ENCODE measurements around the gene ARSB.

The ARSB gene

GRCh38 chr5:79022771-79023170 is 37.7 kb upstream of the ARSB start:
- H3K18ac ChIP-seq (ENCODE audit: low read length): no peak overlapping the region
- H3K27ac ChIP-seq (ENCODE audit: low read depth, low read length): no peak overlapping the region
- DNase-seq: no peak
- no peak overlapping the region for H2BK12ac ChIP-seq (ENCODE audit: low read length)
- no peak overlapping the region for H4K12ac ChIP-seq (ENCODE audit: low read depth, low read length)
- no peak overlapping the region for H4K91ac ChIP-seq (ENCODE audit: low read depth, low read length)
- H3K4ac ChIP-seq (ENCODE audit: low read depth, low read length): no peak overlapping the region
- H3K79me1 ChIP-seq (ENCODE audit: low read length): no peaks in the 10 kb centered on the region
- no CpG with 5 or more reads among the region's 2 CpGs for WGBS (ENCODE audit: extremely low coverage, insufficient coverage, insufficient read length)
- no peaks in the 10 kb centered on the region for H3K36me3 ChIP-seq (ENCODE audit: control insufficient read depth in 1 of 2, insufficient read depth in 2 of 2, low read length in 2 of 2)
- H3K79me2 ChIP-seq (ENCODE audit: control insufficient read depth, insufficient read depth, low read length, poor library complexity): no peaks in the 10 kb centered on the region
- no peak overlapping the region for H3K23ac ChIP-seq (ENCODE audit: low read length)
- no peak overlapping the region for H3K4me2 ChIP-seq (ENCODE audit: low read length)
- no peaks in the 10 kb centered on the region for H3K9me3 ChIP-seq (ENCODE audit: insufficient read depth, low read depth, low read length)
- H2BK5ac ChIP-seq (ENCODE audit: low read depth, low read length, poor library complexity): no peak overlapping the region
- H3K4me3 ChIP-seq (ENCODE audit: low read depth, low read length): no peak overlapping the region
- no peak overlapping the region for H3K9ac ChIP-seq (ENCODE audit: low read length)
- no peak overlapping the region for H3K14ac ChIP-seq (ENCODE audit: low read length)
- no peak overlapping the region for H2BK120ac ChIP-seq (ENCODE audit: insufficient read depth, low read length, poor library complexity)
- no peak overlapping the region for H2AFZ ChIP-seq (ENCODE audit: insufficient read depth, low read length, poor library complexity)
- H3K4me1 ChIP-seq (ENCODE audit: control insufficient read depth in 1 of 2, insufficient read depth in 2 of 2, low read length in 2 of 2): peaks cover 0 to 2% of the 10 kb centered on the region in 2 experiments
- no peak overlapping the region for H2AK5ac ChIP-seq (ENCODE audit: low read length)
- H3K27me3 ChIP-seq (ENCODE audit: insufficient read depth, low read length): no peaks in the 10 kb centered on the region
- no peak overlapping the region for H4K8ac ChIP-seq (ENCODE audit: low read depth, low read length)

- no peak overlapping the region for H2BK5ac ChIP-seq (ENCODE audit: low read depth, low read length, poor library complexity)
- no peaks in the 10 kb centered on the region for H3K79me1 ChIP-seq (ENCODE audit: low read length)
- no peak overlapping the region for H2BK12ac ChIP-seq (ENCODE audit: low read length)
- H2BK120ac ChIP-seq (ENCODE audit: insufficient read depth, low read length, poor library complexity): no peak overlapping the region
- no peak overlapping the region for H2AFZ ChIP-seq (ENCODE audit: insufficient read depth, low read length, poor library complexity)
- no peak overlapping the region for H4K8ac ChIP-seq (ENCODE audit: low read depth, low read length)
- H3K27me3 ChIP-seq (ENCODE audit: insufficient read depth, low read length): no peaks in the 10 kb centered on the region
- WGBS (ENCODE audit: extremely low coverage, insufficient coverage, insufficient read length): no CpG with 5 or more reads among the region's 4 CpGs
- H4K91ac ChIP-seq (ENCODE audit: low read depth, low read length): no peak overlapping the region
- H3K9ac ChIP-seq (ENCODE audit: low read length): no peak overlapping the region
- no peak overlapping the region for H3K18ac ChIP-seq (ENCODE audit: low read length)
- no peak overlapping the region for H3K27ac ChIP-seq (ENCODE audit: low read depth, low read length)
- H3K4me3 ChIP-seq (ENCODE audit: low read depth, low read length): no peak overlapping the region
- no peak overlapping the region for H3K4me2 ChIP-seq (ENCODE audit: low read length)
- no peaks in the 10 kb centered on the region for H3K36me3 ChIP-seq (ENCODE audit: control insufficient read depth in 1 of 2, insufficient read depth in 2 of 2, low read length in 2 of 2)
- no peak overlapping the region for H3K4ac ChIP-seq (ENCODE audit: low read depth, low read length)
- no peaks in the 10 kb centered on the region for H3K79me2 ChIP-seq (ENCODE audit: control insufficient read depth, insufficient read depth, low read length, poor library complexity)
- DNase-seq: no peak
- H3K4me1 ChIP-seq (ENCODE audit: control insufficient read depth in 1 of 2, insufficient read depth in 2 of 2, low read length in 2 of 2): peaks cover 0 to 2% of the 10 kb centered on the region in 2 experiments
- H3K14ac ChIP-seq (ENCODE audit: low read length): no peak overlapping the region
- H2AK5ac ChIP-seq (ENCODE audit: low read length): no peak overlapping the region
- no peaks in the 10 kb centered on the region for H3K9me3 ChIP-seq (ENCODE audit: insufficient read depth, low read depth, low read length)
- H4K12ac ChIP-seq (ENCODE audit: low read depth, low read length): no peak overlapping the region
- H3K23ac ChIP-seq (ENCODE audit: low read length): no peak overlapping the region
Measured at GRCh38 chr5:79021753-79022152, 36.6 kb upstream of the ARSB start.

GRCh38 chr5:79020861-79021561 is 35.9 kb upstream of the ARSB start:
- H3K4me2 ChIP-seq (ENCODE audit: low read length): peak overlapping the region; percentile 15
- no peak overlapping the region for H3K4ac ChIP-seq (ENCODE audit: low read depth, low read length)
- no peak overlapping the region for H2AFZ ChIP-seq (ENCODE audit: insufficient read depth, low read length, poor library complexity)
- no peak overlapping the region for H2BK5ac ChIP-seq (ENCODE audit: low read depth, low read length, poor library complexity)
- no peaks in the 10 kb centered on the region for H3K9me3 ChIP-seq (ENCODE audit: insufficient read depth, low read depth, low read length)
- H3K9ac ChIP-seq (ENCODE audit: low read length): no peak overlapping the region
- no peak overlapping the region for H3K4me3 ChIP-seq (ENCODE audit: low read depth, low read length)
- no peak overlapping the region for H2BK120ac ChIP-seq (ENCODE audit: insufficient read depth, low read length, poor library complexity)
- no peak overlapping the region for H4K8ac ChIP-seq (ENCODE audit: low read depth, low read length)
- H3K18ac ChIP-seq (ENCODE audit: low read length): no peak overlapping the region
- no peak overlapping the region for H3K23ac ChIP-seq (ENCODE audit: low read length)
- no peak overlapping the region for H2BK12ac ChIP-seq (ENCODE audit: low read length)
- no peak overlapping the region for H4K91ac ChIP-seq (ENCODE audit: low read depth, low read length)
- H3K79me2 ChIP-seq (ENCODE audit: control insufficient read depth, insufficient read depth, low read length, poor library complexity): no peaks in the 10 kb centered on the region
- no peak overlapping the region for H3K14ac ChIP-seq (ENCODE audit: low read length)
- H3K27ac ChIP-seq (ENCODE audit: low read depth, low read length): no peak overlapping the region
- no peaks in the 10 kb centered on the region for H3K27me3 ChIP-seq (ENCODE audit: insufficient read depth, low read length)
- no peaks in the 10 kb centered on the region for H3K36me3 ChIP-seq (ENCODE audit: control insufficient read depth in 1 of 2, insufficient read depth in 2 of 2, low read length in 2 of 2)
- H2AK5ac ChIP-seq (ENCODE audit: low read length): no peak overlapping the region
- DNase-seq: peak; percentile 31 to 72
- H3K4me1 ChIP-seq (ENCODE audit: control insufficient read depth in 1 of 2, insufficient read depth in 2 of 2, low read length in 2 of 2): peaks cover 0 to 2% of the 10 kb centered on the region in 2 experiments
- H3K79me1 ChIP-seq (ENCODE audit: low read length): no peaks in the 10 kb centered on the region
- H4K12ac ChIP-seq (ENCODE audit: low read depth, low read length): no peak overlapping the region
- WGBS (ENCODE audit: extremely low coverage, insufficient coverage, insufficient read length): no CpG with 5 or more reads among the region's 14 CpGs

- H3K9me3 ChIP-seq (ENCODE audit: insufficient read depth, low read depth, low read length): peaks cover 4% of the 10 kb centered on the region
- H3K27me3 ChIP-seq (ENCODE audit: insufficient read depth, low read length): no peaks in the 10 kb centered on the region
- H3K79me1 ChIP-seq (ENCODE audit: low read length): no peaks in the 10 kb centered on the region
- no peak overlapping the region for H2AK5ac ChIP-seq (ENCODE audit: low read length)
- H3K18ac ChIP-seq (ENCODE audit: low read length): no peak overlapping the region
- H3K14ac ChIP-seq (ENCODE audit: low read length): no peak overlapping the region
- no peaks in the 10 kb centered on the region for H3K79me2 ChIP-seq (ENCODE audit: control insufficient read depth, insufficient read depth, low read length, poor library complexity)
- no peak overlapping the region for H4K8ac ChIP-seq (ENCODE audit: low read depth, low read length)
- no peak overlapping the region for H3K23ac ChIP-seq (ENCODE audit: low read length)
- no peak for DNase-seq
- H4K91ac ChIP-seq (ENCODE audit: low read depth, low read length): no peak overlapping the region
- H3K4me3 ChIP-seq (ENCODE audit: low read depth, low read length): no peak overlapping the region
- H3K4me2 ChIP-seq (ENCODE audit: low read length): no peak overlapping the region
- no peak overlapping the region for H2BK120ac ChIP-seq (ENCODE audit: insufficient read depth, low read length, poor library complexity)
- no peak overlapping the region for H2BK12ac ChIP-seq (ENCODE audit: low read length)
- H3K9ac ChIP-seq (ENCODE audit: low read length): no peak overlapping the region
- no CpG with 5 or more reads among the region's 2 CpGs for WGBS (ENCODE audit: extremely low coverage, insufficient coverage, insufficient read length)
- H2BK5ac ChIP-seq (ENCODE audit: low read depth, low read length, poor library complexity): no peak overlapping the region
- no peak overlapping the region for H3K4ac ChIP-seq (ENCODE audit: low read depth, low read length)
- no peaks in the 10 kb centered on the region for H3K36me3 ChIP-seq (ENCODE audit: control insufficient read depth in 1 of 2, insufficient read depth in 2 of 2, low read length in 2 of 2)
- H3K4me1 ChIP-seq (ENCODE audit: control insufficient read depth in 1 of 2, insufficient read depth in 2 of 2, low read length in 2 of 2): no peaks in the 10 kb centered on the region
- no peak overlapping the region for H4K12ac ChIP-seq (ENCODE audit: low read depth, low read length)
- H3K27ac ChIP-seq (ENCODE audit: low read depth, low read length): no peak overlapping the region
- no peak overlapping the region for H2AFZ ChIP-seq (ENCODE audit: insufficient read depth, low read length, poor library complexity)
Measured at GRCh38 chr5:79014631-79015030, 29.5 kb upstream of the ARSB start.

Measured in trophoblast cell (in vitro differentiated cells and primary cell).